ENCODE data around the gene CD1B.
"Not testable (repeated sequence)": the region's sequence is repeated elsewhere in the genome, so short reads cannot be mapped to it uniquely, and the experiment has no call there.

Gene CD1B

DNA sequence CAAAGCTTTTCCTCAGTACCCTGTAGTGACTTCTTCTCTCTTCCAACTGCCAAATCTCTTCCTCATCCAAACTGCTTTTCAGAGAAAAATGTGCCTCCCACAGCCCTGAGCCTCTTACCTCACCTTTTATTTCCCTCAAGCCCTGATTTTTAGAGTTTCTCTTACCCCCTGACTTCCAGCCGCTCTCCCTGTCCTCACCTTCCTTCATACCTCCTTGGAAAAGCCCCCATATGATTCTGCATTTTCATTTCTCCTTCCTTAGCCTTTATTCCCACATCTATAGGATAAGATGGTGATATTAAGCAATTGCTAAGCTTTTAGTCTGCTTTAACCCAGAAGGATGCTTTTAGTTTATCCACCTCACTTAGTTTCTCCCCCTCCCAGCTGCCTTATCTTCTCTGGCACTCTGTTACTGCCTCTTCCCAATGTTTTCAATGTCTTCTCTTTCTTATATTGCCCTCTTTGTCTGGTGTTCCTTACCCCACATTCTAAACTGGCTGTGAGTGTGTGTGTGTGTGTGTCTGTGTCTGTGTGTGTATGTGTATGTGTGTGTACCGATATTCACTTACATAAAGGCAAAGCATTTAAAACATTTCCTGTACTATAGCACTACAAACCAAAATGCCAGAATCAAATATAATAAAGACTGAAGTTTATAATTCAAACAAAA is at the start of gene CD1B:
CD1B (minus strand) TSS at position 51 of the 670 bp plus-strand sequence. CDS start 108 bp downstream, outside the sequence.
- DNase-seq = no peak

DNA sequence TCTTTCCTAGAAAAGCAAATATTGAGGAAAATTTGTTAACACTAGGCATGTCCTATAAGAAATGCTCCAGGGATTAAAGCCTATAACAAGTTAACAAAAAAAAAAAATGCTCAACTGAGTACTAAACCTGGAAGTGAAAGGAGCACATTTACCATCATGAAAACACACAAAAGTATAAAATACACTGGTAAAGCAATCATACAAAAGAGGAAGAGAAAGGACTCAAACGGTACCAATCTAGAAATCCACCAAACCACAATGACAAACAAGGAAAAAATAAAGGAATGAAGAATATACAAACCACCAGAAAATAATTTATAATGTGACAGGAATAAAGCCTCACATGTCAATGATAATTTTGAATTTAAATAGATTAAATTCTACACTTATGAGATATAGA is 43.5 kb upstream of the CD1B start:
- DNase-seq = no peak

DNA sequence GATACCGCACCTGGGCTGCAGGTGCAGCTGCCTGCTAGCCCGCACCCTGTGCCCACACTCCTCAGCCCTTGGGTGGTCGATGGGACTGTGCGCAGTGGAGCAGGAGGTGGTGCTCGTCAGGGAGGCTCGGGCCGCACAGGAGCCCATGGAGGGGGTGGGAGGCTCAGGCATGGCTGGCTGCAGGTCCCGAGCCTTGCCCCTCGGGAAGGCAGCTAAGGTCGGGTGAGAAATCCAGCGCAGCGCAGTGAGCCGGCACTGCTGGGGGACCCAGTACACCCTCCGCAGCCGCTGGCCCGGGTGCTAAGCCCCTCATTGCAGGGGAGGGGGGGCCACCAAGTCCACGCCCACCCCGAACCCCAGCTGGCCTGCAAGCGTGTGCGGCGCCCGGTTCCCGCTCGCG is 42.8 kb upstream of the CD1B start:
- DNase-seq = not testable (repeated sequence)

DNA sequence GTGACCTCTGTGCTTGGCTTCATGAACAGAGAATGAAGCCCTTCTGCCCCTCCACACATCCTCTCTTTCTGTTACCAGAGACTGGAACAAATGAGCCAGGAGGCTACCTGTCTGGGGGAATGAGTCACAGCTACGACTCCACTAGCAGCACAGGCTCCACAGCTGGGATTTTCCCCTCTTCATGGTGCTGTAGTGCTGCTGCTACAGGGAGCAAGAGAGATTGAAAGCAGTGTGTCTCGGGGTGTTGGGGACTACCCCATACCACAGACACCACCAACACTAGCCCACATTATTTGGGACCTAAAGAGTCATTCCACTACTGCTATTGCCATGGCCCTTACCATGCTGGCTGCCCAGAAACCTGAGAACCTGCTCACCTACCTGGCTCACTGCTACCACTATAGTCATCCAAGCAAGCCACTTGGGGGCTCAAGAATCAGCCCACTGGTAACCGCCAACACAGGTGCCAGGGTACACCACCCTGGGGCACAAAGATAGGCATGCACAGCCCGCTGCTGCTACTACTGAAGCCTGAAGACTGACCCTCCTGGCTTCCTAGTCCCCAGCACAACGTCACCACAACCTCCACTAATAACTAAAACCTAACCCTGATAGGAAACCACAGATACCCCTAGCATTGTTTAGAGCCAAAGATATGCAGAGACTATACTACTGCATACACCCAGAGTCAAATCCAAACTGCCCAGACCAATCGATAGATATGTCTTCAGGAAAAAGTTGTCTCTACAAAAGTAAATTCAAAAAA is 40.0 kb upstream of the CD1B start:
- no peak for DNase-seq

DNA sequence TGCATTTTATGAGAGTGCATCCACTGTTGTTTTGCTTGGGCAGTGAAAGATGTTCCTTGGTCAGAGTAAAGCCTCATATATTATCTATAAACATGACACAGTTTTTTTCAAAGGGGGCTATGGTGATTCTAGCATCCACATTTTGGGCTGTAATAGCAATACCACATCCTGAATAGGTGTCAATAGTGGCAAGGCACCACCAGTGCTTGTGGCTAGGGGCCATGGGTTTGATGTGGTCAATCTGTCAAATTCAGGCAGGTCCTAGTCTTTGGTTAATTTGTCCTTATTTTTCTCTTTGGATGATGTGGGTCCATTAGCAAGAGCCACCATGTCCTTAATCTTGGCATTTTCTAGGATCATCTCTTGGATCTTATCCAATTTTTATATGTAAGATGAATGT is 35.5 kb upstream of the CD1B start:
- no peak for DNase-seq

DNA sequence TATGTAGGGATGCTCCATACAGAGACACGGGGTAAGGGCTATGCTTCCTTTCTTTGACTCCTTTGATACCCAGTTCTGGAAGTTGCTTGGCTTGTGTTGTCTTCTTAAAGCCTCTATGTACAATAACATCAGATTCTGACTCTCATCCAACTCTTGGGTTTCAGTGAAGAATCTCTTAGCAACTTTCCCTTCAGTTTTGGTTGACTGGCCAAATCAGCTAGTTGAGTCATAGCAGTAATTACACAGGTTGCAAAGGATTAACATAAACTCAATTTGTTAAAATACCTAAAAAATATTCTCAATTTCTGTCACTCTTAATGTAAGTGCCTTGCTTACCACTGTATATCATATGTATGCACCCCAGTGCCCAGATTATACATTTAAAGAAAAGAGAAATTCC is 31.6 kb upstream of the CD1B start:
- DNase-seq = no peak

DNA sequence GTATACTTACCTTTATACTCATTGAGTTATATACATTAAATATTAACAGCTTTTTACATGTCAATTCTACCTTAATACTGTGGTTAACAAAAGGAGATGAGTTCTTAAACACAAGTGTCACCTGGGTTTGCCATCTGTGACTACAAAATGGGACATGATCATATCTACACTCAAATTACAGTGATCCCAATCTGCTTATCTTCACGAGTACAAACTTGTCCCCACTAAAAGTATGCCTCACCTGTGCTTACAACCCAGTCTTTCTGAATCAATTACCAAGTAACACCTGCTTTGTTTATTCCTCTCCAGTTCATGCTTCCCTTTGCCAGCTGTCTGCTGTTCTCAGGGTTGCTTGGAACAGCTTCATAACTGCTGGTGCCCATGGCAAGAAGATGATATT is 31.2 kb upstream of the CD1B start:
- no peak for DNase-seq

DNA sequence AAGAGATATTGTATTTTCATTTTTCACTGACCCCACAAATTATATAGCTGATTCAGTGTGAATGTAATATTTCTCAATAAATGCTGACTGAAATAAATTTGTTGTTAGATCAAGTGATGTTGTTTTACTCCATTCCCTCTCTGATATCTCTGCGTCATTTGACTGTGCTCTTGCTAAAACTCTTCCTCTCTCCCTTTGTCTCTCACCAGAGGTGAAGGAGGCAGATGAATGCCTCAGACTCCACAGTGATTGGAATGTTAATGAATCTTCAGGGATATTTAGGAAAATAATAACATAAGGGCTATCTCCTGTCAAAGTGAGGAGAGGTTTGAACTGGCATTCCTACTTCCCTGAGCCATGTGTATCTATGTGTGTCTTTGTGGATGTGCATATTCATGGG is 26.1 kb upstream of the CD1B start:
- no peak for DNase-seq

DNA sequence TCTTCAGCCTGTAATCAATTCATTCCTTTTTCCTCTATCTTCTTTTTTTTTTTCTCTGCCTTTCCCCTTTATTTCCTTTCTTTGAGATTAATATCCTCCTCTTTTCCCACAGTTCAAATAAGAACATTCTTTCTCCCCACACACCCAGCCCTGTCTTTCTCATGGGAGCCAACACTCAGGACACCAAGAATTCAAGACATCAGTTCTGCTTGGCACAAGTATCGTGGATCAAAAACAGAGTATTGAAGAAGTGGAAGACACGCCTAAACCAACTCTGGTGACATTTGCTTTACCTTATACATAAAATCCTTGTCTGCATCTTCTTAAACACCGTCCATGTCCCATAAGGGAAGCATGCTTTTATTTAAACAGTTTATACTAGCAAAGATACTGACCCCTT is 25.3 kb upstream of the CD1B start:
- DNase-seq = no peak

DNA sequence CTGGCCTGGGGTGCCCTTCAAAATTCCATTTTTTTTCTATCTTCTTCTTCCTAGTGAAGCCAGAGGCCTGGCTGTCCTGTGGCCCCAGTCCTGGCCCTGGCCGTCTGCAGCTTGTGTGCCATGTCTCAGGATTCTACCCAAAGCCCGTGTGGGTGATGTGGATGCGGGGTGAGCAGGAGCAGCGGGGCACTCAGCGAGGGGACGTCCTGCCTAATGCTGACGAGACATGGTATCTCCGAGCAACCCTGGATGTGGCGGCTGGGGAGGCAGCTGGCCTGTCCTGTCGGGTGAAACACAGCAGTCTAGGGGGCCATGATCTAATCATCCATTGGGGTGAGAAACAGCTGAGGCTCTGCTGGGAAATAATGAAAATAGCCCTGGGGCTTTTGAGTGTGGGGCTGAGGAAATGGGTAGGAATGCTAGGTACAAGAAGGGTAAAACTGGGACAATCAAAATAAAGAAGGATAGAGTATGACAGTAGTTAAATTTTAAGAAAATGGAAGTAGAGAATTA is 24.5 kb upstream of the CD1B start:
- no peak for DNase-seq

DNA sequence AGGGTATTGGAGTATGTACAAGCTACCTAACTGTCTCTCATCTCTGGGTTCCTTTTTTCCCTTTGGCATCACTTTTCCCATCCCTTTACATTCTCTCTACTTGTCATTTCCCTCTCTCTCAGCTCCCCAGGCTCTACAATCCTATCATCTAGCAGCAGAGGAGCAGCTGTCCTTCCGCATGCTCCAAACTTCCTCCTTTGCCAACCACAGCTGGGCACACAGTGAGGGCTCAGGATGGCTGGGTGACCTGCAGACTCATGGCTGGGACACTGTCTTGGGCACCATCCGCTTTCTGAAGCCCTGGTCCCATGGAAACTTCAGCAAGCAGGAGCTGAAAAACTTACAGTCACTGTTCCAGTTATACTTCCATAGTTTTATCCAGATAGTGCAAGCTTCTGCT is 22.9 kb upstream of the CD1B start:
- no peak for DNase-seq

DNA sequence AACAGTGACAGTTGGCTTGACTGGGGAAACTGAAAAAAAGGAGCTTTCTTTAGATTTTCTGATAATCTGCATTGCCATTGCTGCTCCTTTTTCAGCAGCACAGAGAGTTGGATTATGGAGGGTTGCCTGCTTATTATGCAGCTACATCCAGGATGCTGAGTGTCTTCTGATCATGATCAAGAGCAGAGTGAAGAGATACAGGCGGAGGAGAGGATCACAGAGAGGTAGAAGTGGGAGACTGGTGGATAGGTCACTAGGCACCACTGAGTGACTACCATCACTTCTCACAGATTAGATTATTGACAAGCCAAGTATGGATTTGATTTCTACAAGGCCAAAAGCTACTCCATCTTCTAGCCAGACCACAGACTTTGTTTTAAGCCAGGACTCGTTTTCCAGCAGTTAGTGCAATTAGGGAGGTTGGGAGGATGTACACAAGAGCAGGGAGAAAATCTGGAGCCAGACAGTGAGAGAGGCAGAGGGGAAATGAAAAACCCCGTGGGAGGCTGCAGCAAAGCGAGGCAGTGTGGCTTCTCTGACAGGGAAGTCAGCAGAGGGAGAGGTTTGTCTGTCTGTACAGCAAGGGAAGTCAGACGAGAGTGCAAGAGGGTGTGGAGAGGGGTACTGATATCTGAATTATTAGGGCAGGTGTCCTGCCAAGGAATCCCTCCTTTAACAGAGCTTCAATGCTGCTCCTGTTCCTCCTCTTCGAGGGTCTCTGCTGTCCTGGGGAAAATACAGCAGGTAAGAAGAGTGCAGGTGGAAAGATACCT is 22.2 kb upstream of the CD1B start, which contains the start of gene CD1E:
CD1E (plus strand) TSS at position 592 of the 773 bp plus-strand sequence; CDS start at position 687, 95 bp downstream.
- DNase-seq = no peak

DNA sequence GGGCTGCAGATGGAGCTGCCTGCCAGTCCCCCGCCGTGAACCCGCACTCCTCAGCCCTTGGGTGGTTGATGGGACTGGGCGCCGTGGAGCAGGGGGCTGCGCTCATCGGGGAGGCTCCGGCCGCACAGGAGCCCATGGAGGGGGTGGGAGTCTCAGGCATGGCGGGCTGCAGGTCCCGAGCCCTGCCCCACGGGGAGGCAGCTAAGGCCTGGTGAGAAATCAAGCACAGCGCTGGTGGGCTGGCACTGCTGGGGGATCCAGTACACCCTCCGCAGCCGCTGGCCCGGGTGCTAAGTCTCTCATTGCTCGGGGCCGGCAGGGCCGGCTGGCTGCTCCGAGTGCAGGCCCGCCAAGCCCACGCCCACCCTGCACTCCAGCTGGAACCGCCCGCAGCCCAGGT is 17.6 kb upstream of the CD1B start:
- not testable (repeated sequence) for DNase-seq

DNA sequence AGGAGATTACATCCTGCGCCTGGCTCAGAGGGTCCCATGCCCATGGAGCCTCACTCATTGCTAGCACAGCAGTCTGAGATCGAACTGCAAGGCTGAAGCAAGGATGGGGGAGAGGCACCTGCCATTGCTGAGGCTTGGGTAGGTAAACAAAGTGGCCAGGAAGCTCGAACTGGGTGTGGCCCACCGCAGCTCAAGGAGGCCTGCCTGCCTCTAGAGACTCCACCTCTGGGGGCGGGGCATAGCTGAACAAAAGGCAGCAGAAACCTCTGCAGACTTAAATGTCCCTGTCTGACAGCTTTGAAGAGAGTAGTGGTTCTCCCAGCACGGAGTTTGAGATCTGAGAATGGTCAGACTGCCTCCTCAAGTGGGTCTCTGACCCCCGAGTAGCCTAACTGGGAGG is 5.1 kb upstream of the CD1B start:
- DNase-seq = not testable (repeated sequence)

DNA sequence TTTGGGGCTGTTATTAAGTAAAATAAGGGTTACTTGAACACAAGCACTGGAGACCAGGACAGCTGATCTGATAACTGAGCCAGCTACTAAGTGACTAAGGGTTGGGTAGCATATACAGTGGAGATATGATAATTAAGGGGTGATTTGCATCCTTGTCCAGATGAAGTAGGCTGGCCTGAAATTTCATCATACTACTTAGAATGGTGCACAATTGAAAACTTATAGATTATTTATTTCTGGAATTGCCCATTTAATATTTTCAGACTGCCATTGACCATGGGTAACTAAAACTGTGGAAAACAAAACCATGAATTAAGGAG is 3.8 kb upstream of the CD1B start:
- no peak for DNase-seq

DNA sequence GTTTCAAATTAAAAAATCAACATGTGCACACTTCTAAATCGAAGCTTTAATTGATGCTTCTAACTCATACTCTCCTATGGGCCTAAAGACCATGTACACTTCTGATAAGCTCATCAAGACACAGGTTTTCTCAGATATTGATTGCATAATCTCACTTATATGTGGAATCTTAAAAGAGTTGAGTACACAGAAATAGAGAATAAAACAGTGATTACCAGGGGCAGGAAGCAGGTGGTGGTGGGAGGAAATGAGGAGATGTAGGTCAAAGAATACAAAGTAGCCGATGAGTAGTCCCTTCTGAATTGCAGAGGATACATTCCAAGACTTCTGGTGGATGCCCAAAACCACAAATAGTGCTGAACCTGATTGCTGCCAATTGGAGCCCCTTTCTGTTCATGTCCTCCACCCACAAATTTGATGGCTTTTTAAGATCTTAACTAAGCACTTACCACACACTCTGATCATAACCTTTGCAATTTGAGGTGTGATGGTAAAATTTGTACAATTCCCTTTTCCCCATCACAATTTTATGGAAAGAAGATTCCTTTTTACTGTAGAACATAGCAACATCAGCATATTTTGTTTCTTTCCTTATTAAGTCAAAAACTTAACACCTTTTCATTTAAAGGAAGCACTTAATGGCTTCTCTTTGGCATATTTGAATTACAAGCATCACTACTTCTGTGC is 3.3 kb upstream of the CD1B start:
- no peak for DNase-seq

DNA sequence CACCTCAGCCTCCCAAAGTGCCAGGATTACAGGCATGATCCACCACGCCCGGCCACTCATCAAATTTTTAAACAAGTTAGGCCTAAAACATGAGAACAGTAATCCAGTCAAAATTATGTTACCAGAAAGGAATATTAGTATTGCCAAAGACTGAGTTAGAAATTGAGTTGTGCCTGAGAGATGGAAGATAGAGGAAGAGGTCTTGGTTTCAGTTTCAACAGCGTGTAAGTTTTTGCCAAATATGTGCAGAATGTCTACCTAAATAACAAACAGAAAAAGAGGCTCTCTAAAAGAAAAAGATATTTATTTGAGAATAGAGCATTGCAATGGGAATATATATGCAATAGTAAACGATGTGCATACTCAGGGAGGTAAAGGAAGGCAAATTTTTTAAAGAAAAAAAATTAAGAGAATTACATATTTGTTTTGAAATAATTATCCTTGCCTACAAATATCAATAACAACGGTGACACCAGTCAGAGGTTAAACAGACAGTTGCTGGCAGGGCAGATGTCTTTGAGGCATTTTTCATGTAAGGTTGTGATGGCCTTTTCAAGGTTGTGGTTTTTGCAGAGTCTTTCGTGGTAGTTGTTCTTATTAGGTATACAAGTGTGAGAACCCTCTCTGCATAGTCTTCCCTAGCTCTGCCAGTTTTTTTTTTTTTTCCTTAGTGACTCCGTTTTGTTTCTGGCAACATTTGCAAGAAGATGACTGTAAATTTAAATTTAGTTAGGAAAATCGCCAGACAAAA is 2.2 kb upstream of the CD1B start:
- no peak for DNase-seq

DNA sequence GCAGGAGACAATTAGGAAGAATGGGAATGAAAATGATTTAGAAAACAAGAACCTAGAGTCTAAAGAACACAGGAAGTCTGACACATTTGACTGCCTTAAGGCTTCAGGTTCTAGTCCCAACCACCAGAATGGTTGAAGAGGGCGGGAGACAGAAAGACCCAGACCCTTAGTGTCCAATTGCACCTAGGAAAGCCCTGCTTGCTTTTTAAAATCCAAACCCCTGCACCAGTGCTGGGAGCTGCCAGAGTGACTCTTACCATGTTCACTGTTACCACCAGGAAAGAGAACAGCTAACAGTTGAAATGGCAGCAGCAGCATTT is 265 bp downstream of the CD1B start:
- no peak for DNase-seq

DNA sequence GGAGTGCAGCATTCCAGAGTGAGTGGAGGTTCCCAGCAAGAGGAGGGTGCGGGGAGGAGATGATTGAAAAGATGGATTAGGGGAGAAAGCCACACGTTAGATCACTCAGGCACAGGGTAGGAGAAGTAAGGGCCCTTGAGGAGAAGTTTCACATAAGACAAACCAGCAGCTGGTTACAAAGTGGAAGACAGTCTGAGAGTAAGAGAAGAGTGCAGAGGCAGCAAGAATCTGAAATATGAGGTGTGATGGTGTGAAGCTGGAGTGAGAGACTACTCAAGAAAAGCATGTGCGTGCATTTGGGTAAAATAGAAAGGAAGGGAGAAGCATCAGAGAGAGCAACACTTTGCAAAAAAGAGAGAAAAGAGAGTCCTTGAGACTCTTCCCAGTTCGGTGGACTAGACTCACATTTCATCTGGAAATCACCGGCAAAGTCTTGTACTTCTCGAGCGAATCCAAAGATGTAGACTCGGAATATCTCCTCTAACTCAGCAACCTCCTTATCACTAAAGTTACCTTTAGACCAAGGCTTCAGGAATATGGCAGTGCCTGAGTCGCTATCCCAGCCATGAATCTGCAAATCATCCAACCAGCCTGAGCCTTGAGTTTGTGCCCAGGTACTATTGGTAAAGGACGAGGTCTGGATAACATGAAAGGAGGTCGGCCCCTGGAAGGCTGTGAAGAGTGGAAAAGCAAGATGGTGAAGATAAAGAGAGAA is 783 bp downstream of the CD1B start:
- DNase-seq = no peak

DNA sequence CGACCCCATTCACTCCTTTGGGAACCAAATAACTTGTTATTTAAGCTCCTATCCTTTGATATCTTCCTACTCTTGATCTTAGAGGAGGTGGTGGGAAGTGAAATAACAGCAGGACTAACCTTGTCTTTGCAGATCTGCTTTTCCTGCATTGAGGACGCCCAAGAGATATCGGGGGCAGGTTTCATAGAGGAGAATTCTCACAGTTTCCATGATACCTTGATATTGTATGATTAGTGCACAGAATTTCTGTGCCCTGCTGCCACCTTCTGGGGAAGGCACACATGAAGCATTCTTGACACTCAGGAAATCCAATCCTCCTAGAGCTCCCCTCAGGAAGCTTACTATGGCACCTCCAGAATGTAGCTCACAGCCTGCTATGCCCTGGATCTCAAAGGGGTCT is 1.6 kb downstream of the CD1B start:
- DNase-seq = no peak

DNA sequence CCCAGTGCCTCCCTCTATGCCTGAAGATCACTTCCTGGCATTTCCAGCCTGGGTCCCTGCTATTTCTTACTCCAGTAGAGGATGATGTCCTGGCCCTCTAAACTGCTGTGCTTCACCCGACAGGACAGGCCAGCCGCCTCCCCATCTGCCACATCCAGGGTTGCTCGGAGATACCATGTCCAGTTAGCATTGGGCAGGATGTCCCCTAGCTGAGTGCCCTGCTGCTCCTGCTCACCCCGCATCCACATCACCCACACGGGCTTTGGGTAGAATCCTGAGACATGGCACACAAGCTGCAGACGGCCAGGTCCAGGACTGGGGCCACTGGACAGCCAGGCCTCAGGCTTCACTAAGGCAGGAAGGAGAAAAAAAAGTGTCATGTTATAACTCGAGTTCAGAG is 2.0 kb downstream of the CD1B start:
- no peak for DNase-seq

DNA sequence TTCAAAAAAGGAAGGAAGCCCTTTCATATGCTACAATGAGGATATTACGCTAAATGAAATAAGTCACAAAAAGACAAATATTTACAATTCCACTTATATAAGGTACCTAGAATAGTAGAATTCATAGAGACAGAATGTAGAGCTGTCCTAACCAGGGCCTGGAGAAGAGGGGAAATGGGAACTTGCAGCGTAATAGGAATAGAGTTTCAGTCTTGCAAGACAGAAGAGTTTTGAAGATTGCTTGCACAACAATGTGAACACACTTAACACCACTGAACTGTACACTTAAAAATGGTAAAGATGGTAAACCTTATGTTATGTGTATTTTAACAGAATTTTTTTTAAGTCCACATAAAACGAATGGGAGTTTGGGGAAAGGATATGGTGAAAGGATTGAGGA is 2.9 kb downstream of the CD1B start:
- no peak for DNase-seq

Data from NCI-H187 (cell line).